Measurements from ENCODE around the gene DNMT1.

DNA sequence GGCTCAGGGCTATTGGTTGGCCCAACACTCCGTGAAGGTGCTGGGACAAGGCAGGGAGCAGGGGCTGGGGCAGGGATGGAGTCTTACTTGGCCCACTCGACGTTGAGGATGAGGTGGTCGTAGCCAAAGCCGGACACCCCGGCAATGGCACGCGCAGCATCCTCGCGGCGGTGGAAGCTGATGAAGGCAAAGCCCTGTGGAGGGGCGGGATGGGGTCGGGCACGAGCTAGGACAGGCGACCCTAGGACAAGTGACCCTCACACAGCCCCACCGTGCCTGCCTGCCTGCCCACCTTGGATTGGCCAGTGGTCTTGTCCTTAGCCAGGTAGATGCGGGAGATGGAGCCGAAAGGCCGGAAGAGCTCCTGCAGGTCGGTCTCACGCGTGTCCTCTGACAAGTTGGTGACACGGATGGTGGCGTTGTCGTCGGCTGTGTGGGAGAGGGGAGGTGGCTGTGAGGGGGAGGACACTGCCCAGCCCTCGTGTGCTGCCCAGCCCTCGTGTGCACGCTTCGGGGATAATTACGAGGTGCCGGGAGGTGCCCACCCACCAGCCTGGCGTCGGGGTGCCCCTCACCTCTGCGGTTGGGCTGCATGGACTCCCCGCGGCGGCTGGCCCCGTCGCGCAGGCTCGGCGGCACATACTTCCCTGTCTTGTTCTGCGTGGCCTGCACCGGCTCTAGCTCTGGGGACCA lies 79.2 kb downstream of the DNMT1 start:
- TF ChIP-seq, protein P1, sequence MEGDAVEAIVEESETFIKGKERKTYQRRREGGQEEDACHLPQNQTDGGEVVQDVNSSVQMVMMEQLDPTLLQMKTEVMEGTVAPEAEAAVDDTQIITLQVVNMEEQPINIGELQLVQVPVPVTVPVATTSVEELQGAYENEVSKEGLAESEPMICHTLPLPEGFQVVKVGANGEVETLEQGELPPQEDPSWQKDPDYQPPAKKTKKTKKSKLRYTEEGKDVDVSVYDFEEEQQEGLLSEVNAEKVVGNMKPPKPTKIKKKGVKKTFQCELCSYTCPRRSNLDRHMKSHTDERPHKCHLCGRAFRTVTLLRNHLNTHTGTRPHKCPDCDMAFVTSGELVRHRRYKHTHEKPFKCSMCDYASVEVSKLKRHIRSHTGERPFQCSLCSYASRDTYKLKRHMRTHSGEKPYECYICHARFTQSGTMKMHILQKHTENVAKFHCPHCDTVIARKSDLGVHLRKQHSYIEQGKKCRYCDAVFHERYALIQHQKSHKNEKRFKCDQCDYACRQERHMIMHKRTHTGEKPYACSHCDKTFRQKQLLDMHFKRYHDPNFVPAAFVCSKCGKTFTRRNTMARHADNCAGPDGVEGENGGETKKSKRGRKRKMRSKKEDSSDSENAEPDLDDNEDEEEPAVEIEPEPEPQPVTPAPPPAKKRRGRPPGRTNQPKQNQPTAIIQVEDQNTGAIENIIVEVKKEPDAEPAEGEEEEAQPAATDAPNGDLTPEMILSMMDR (IDR thresholded peaks at IDR 0.05) = no peak
- TF ChIP-seq, protein P2, sequence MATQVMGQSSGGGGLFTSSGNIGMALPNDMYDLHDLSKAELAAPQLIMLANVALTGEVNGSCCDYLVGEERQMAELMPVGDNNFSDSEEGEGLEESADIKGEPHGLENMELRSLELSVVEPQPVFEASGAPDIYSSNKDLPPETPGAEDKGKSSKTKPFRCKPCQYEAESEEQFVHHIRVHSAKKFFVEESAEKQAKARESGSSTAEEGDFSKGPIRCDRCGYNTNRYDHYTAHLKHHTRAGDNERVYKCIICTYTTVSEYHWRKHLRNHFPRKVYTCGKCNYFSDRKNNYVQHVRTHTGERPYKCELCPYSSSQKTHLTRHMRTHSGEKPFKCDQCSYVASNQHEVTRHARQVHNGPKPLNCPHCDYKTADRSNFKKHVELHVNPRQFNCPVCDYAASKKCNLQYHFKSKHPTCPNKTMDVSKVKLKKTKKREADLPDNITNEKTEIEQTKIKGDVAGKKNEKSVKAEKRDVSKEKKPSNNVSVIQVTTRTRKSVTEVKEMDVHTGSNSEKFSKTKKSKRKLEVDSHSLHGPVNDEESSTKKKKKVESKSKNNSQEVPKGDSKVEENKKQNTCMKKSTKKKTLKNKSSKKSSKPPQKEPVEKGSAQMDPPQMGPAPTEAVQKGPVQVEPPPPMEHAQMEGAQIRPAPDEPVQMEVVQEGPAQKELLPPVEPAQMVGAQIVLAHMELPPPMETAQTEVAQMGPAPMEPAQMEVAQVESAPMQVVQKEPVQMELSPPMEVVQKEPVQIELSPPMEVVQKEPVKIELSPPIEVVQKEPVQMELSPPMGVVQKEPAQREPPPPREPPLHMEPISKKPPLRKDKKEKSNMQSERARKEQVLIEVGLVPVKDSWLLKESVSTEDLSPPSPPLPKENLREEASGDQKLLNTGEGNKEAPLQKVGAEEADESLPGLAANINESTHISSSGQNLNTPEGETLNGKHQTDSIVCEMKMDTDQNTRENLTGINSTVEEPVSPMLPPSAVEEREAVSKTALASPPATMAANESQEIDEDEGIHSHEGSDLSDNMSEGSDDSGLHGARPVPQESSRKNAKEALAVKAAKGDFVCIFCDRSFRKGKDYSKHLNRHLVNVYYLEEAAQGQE (IDR thresholded peaks at IDR 0.05; ENCODE audit: insufficient read depth in 1 of 2, low read depth in 2 of 2, low read length in 1 of 2) = no peak
